ENCODE data around the gene ELOVL2. TPM values are rescaled to one million over a fixed set of nuclear protein-coding genes. Genes with fewer than 3 reads are reported as not detected.

Gene ELOVL2
- total RNA-seq, 4 donors from 2014 or later, result 0.17 to 0.19 (median 0.18) TPM; not detected in 1

DNA sequence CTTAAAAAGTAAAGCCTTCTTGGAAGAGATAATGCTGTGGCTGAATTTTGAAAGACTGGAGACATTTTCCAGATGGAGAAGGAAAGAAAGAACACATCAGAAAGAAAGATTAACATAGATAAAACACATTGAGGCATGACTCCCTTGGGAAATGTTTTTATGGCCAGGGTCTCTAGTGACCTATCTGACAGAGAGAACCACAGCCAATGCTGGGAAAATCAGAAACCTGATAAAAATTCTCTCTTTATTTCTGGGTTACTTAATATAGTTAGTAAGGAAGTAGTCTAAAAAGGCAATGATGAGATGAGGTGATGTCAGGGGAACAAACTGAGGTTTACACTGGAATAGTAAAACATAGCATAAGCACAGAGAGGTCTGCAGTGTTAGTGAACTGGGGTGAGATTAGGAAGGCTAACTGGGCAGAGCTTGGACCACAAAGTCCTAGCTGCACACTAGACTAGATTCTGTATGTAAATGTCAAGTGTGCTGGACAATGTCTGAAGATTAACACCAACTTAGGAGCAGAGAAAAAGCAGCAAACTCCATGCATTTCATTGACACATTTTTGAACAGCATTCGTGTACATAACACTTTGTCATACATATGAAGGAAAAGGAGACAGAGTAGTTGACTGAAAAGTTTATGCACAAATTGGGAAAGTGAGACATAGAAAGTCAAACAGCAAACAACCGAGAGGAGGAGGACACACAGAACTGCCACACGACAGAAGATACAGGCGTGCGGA lies 31.0 kb downstream of the ELOVL2 start:
- H3K27me3 ChIP-seq, result peaks cover 17% of the 10 kb centered on the region

DNA sequence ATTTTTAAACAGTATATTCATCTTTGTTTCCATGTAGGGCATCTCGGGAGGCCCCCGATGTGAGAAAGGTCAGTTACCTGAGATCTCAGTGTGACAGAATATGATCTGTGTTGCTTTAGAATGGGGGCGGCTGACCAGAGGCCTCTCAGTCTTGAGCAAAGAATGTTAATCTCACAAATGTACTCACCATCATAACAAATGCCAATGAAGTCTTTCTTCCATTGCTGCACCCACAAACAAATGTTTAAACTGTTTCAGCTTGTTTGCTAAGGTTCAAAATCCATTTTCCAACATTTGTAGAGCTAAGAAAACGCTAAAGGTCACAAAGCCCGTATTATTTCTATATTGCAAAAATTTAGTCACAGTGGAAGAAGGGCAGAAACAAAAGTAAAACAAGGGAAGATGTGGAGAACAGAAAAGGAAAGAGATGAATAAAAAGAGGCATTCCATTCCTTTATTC lies 31.8 kb downstream of the ELOVL2 start:
- TF ChIP-seq EP300 (IDR thresholded peaks at IDR 0.05) (no peak), POLR2AphosphoS5 (IDR thresholded peaks at IDR 0.05) (no peak), POLR2A (IDR thresholded peaks at IDR 0.05) (no peak)
- TF ChIP-seq, protein P1, sequence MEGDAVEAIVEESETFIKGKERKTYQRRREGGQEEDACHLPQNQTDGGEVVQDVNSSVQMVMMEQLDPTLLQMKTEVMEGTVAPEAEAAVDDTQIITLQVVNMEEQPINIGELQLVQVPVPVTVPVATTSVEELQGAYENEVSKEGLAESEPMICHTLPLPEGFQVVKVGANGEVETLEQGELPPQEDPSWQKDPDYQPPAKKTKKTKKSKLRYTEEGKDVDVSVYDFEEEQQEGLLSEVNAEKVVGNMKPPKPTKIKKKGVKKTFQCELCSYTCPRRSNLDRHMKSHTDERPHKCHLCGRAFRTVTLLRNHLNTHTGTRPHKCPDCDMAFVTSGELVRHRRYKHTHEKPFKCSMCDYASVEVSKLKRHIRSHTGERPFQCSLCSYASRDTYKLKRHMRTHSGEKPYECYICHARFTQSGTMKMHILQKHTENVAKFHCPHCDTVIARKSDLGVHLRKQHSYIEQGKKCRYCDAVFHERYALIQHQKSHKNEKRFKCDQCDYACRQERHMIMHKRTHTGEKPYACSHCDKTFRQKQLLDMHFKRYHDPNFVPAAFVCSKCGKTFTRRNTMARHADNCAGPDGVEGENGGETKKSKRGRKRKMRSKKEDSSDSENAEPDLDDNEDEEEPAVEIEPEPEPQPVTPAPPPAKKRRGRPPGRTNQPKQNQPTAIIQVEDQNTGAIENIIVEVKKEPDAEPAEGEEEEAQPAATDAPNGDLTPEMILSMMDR (IDR thresholded peaks at IDR 0.05), result no peak

More for the DNA sequence above, 31.0 kb downstream of the ELOVL2 start:
- peaks cover 17% of the 10 kb centered on the region for H3K4me1 ChIP-seq
- TF ChIP-seq EP300 (IDR thresholded peaks at IDR 0.05) (no peak), POLR2A (IDR thresholded peaks at IDR 0.05) (no peak), POLR2AphosphoS5 (IDR thresholded peaks at IDR 0.05) (no peak)
- TF ChIP-seq, protein P1 (IDR thresholded peaks at IDR 0.05), result no peak
- WGBS, result 90% methylated on average over 5 of the region's 5 CpGs
- H3K4me3 ChIP-seq, result no peak overlapping the region
- no peak for DNase-seq (ENCODE audit: low spot score in 2 of 2)
- no peaks in the 10 kb centered on the region for H3K9me3 ChIP-seq
- H3K36me3 ChIP-seq, result no peaks in the 10 kb centered on the region
- no peak overlapping the region for H3K27ac ChIP-seq

DNA sequence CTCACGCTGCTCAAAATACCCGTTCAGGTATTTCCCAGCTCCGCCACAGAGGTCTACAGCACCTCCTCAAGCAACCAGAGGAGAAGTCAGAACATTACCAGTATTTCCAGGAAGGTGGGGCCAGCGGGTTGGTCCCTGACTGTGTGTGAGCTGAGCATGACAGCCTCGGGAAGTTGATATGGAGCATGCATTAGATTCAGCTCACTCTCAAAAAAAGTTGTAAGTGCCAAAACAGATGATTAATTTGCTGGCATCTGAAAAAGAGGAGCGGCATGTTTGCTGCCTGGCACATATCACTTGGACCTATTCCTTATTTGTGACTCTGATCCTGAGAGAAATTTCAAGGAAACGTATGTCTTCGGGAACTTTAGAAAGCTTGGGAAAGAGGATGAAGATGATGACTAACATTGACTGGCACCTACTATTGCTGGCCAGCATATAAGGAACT lies 32.3 kb downstream of the ELOVL2 start:
- peaks cover 17% of the 10 kb centered on the region for H3K4me1 ChIP-seq
- peaks cover 17% of the 10 kb centered on the region for H3K27me3 ChIP-seq
- TF ChIP-seq, protein P1 (IDR thresholded peaks at IDR 0.05), result no peak
- TF ChIP-seq POLR2A (IDR thresholded peaks at IDR 0.05) (no peak), POLR2AphosphoS5 (IDR thresholded peaks at IDR 0.05) (no peak), EP300 (IDR thresholded peaks at IDR 0.05) (no peak)
- H3K9me3 ChIP-seq, result no peaks in the 10 kb centered on the region
- WGBS, result 25% methylated on average over 8 of the region's 8 CpGs
- no peak overlapping the region for H3K4me3 ChIP-seq
- no peaks in the 10 kb centered on the region for H3K36me3 ChIP-seq
- no peak overlapping the region for H3K27ac ChIP-seq
- DNase-seq (ENCODE audit: low spot score in 2 of 2), result no peak

More for the DNA sequence above, 31.8 kb downstream of the ELOVL2 start:
- DNase-seq (ENCODE audit: low spot score in 2 of 2), result no peak
- Histone ChIP-seq H3K27me3 (peaks cover 17% of the 10 kb centered on the region), H3K36me3 (no peaks in the 10 kb centered on the region), H3K27ac (no peak overlapping the region), H3K4me3 (no peak overlapping the region), H3K9me3 (no peaks in the 10 kb centered on the region), H3K4me1 (peaks cover 17% of the 10 kb centered on the region)
- WGBS, result 40% methylated on average over 5 of the region's 5 CpGs

DNA sequence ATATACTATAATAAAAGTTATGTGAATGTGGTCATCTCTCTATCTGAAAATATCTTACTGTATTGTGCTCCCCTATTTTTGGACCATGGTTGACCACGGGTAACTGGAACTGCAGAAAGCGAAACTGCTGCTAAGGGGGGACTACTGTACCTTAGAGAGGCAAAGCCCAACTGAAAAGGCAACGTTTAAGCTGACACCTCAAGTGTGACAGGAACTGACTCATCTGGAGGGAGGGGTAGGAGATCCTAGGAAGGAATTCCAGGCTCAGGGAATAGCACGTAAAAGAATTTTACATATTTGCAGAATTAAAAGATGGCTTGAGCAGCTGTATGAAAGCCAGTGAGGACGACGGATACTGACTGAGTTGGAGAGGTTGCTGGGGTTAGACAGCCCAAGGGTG lies 34.8 kb downstream of the ELOVL2 start:
- TF ChIP-seq EP300 (IDR thresholded peaks at IDR 0.05), result no peak
- no peak for TF ChIP-seq POLR2A (IDR thresholded peaks at IDR 0.05)
- TF ChIP-seq POLR2AphosphoS5 (IDR thresholded peaks at IDR 0.05), result no peak
- TF ChIP-seq, protein P1 (IDR thresholded peaks at IDR 0.05), result no peak
- 52% methylated on average over 6 of the region's 6 CpGs for WGBS

DNA sequence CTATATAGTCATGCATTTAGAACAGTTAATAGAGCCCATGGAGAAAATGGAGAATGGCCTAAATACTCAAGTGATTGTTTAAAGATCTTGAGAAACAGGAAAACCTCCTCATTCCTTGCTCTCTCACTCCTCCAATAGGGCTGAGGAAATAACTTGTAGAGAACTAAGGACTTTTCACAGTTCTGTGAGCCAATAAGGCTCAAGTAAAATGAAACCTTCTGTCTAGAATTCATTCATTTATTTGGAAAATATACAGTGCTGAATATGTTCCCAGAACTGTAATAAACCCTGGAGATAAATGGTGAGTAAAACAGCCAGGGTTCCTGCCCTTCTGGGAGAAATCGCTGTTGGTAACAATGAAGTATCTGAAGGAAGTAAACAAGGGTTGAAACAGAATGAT lies 35.3 kb downstream of the ELOVL2 start:
- H3K36me3 ChIP-seq, result no peaks in the 10 kb centered on the region
- no peak for DNase-seq (ENCODE audit: low spot score in 2 of 2)
- peaks cover 7% of the 10 kb centered on the region for H3K27me3 ChIP-seq
- peaks cover 17% of the 10 kb centered on the region for H3K4me1 ChIP-seq
- TF ChIP-seq POLR2AphosphoS5 (IDR thresholded peaks at IDR 0.05), result no peak
- no peak for TF ChIP-seq EP300 (IDR thresholded peaks at IDR 0.05)
- TF ChIP-seq POLR2A (IDR thresholded peaks at IDR 0.05), result no peak
- TF ChIP-seq, protein P1 (IDR thresholded peaks at IDR 0.05), result no peak
- H3K9me3 ChIP-seq, result no peaks in the 10 kb centered on the region
- 46% methylated on average over 1 of the region's 1 CpG for WGBS
- no peak overlapping the region for H3K4me3 ChIP-seq
- H3K27ac ChIP-seq, result no peak overlapping the region

More for the DNA sequence above, 34.8 kb downstream of the ELOVL2 start:
- H3K36me3 ChIP-seq, result no peaks in the 10 kb centered on the region
- peaks cover 17% of the 10 kb centered on the region for H3K4me1 ChIP-seq
- H3K4me3 ChIP-seq, result no peak overlapping the region
- peaks cover 7% of the 10 kb centered on the region for H3K27me3 ChIP-seq
- H3K9me3 ChIP-seq, result no peaks in the 10 kb centered on the region
- H3K27ac ChIP-seq, result no peak overlapping the region
- no peak for DNase-seq (ENCODE audit: low spot score in 2 of 2)
